Measurements from ENCODE around the gene MAB21L2. TPM values are rescaled to one million over a fixed set of nuclear protein-coding genes. Genes with fewer than 3 reads are reported as not detected.

The MAB21L2 gene
- total RNA-seq, 1 experiment from 2014 or later, result not detected

- Histone ChIP-seq H3K9me3 (ENCODE audit: insufficient read depth, low read depth) (no peaks in the 10 kb centered on the region), H3F3A (ENCODE audit: insufficient read depth, low read depth) (no peaks in the 10 kb centered on the region), H3K79me2 (ENCODE audit: low read depth) (no peaks in the 10 kb centered on the region), H3K27ac (no peak overlapping the region), H4K20me1 (ENCODE audit: insufficient read depth) (no peaks in the 10 kb centered on the region), H3K9me2 (ENCODE audit: insufficient read depth) (no peaks in the 10 kb centered on the region), H3K4me2 (no peak overlapping the region), H3K36me3 (ENCODE audit: low read depth) (no peaks in the 10 kb centered on the region), H3K4me3 (no peak overlapping the region), H3K27me3 (ENCODE audit: insufficient read depth, low read depth) (no peaks in the 10 kb centered on the region), H3K4me1 (replicated peaks; ENCODE audit: insufficient read depth) (no peaks in the 10 kb centered on the region), H2AFZ (no peak overlapping the region)
- POLR2A ChIA-PET (ENCODE audit: unreplicated experiment), result no interaction called here
- TF ChIP-seq EZH2 (IDR thresholded peaks at IDR 0.05; ENCODE audit: low read depth) (no peak), CTCF (conservative IDR thresholded peaks at IDR 0.05) (no peak)
- no TSS peak for BruUV-seq (replicated peaks)
- DNase-seq, result no peak
- intact Hi-C loops (cut with micrococcal nuclease; ENCODE audit: unreplicated experiment), result no loop called here
- CTCF ChIA-PET, result no interaction called here
Measured at GRCh38 chr4:150570862-150571261, 11.1 kb upstream of the MAB21L2 start.

GRCh38 chr4:150572704-150573504 is 9.0 kb upstream of the MAB21L2 start:
- no TSS peak for BruUV-seq (replicated peaks)
- no peak for TF ChIP-seq EZH2 (IDR thresholded peaks at IDR 0.05; ENCODE audit: low read depth)
- no peak for TF ChIP-seq CTCF (conservative IDR thresholded peaks at IDR 0.05)
- Histone ChIP-seq H3K4me3 (no peak overlapping the region), H3K9me3 (ENCODE audit: insufficient read depth, low read depth) (no peaks in the 10 kb centered on the region), H2AFZ (no peak overlapping the region), H3F3A (ENCODE audit: insufficient read depth, low read depth) (no peaks in the 10 kb centered on the region), H3K27ac (no peak overlapping the region), H3K79me2 (ENCODE audit: low read depth) (no peaks in the 10 kb centered on the region), H3K27me3 (ENCODE audit: insufficient read depth, low read depth) (no peaks in the 10 kb centered on the region), H3K36me3 (ENCODE audit: low read depth) (no peaks in the 10 kb centered on the region), H4K20me1 (ENCODE audit: insufficient read depth) (no peaks in the 10 kb centered on the region), H3K4me2 (no peak overlapping the region), H3K9me2 (ENCODE audit: insufficient read depth) (no peaks in the 10 kb centered on the region), H3K4me1 (replicated peaks; ENCODE audit: insufficient read depth) (no peaks in the 10 kb centered on the region)
- DNase-seq, result no peak
- intact Hi-C loops (cut with micrococcal nuclease; ENCODE audit: unreplicated experiment), result no loop called here
- POLR2A ChIA-PET (ENCODE audit: unreplicated experiment), result no interaction called here
- CTCF ChIA-PET, result interaction anchor here (0.6 kb wide), 1 partner anchor 293 kb away, joined by 3 read pairs; no protein-coding TSS in a partner anchor

GRCh38 chr4:150573534-150573933 is 8.4 kb upstream of the MAB21L2 start:
- intact Hi-C loops (cut with micrococcal nuclease; ENCODE audit: unreplicated experiment), result no loop called here
- H3K9me3 ChIP-seq (ENCODE audit: insufficient read depth, low read depth), result no peaks in the 10 kb centered on the region

More at GRCh38 chr4:150573534-150573933, 8.4 kb upstream of the MAB21L2 start:
- H3K4me2 ChIP-seq, result no peak overlapping the region
- no TSS peak for BruUV-seq (replicated peaks)
- H3K4me1 ChIP-seq (replicated peaks; ENCODE audit: insufficient read depth), result no peaks in the 10 kb centered on the region
- DNase-seq, result no peak
- no peaks in the 10 kb centered on the region for H3K36me3 ChIP-seq (ENCODE audit: low read depth)
- no peaks in the 10 kb centered on the region for H3K9me2 ChIP-seq (ENCODE audit: insufficient read depth)
- H3K27ac ChIP-seq, result no peak overlapping the region
- no peak overlapping the region for H2AFZ ChIP-seq
- H4K20me1 ChIP-seq (ENCODE audit: insufficient read depth), result no peaks in the 10 kb centered on the region
- H3K27me3 ChIP-seq (ENCODE audit: insufficient read depth, low read depth), result no peaks in the 10 kb centered on the region
- ChIA-PET CTCF (interaction anchor here (0.6 kb wide), 1 partner anchor 293 kb away, joined by 3 read pairs; no protein-coding TSS in a partner anchor), POLR2A (ENCODE audit: unreplicated experiment) (no interaction called here)
- H3K79me2 ChIP-seq (ENCODE audit: low read depth), result no peaks in the 10 kb centered on the region
- H3K4me3 ChIP-seq, result no peak overlapping the region
- no peaks in the 10 kb centered on the region for H3F3A ChIP-seq (ENCODE audit: insufficient read depth, low read depth)
- TF ChIP-seq CTCF (conservative IDR thresholded peaks at IDR 0.05) (no peak), EZH2 (IDR thresholded peaks at IDR 0.05; ENCODE audit: low read depth) (no peak)

Measured in PC-9 (cell line).